ENCODE data around the gene LHB.
A peak's percentile ranks its signal among the peaks of the same experiment; 100 is the strongest.

The LHB gene

GRCh38 chr19:48991873-48992580, 24.9 kb downstream of the LHB start:
- peak overlapping the region; percentile 92 for H3K27ac ChIP-seq (ENCODE audit: low read length)
- H3K9ac ChIP-seq (ENCODE audit: low read length in 2 of 2) = peak overlapping the region; percentile 93 to 95
- H3K9me3 ChIP-seq (ENCODE audit: control insufficient read depth in 2 of 2, low read length in 2 of 2) = no peaks in the 10 kb centered on the region
- no peaks in the 10 kb centered on the region for H3K27me3 ChIP-seq (ENCODE audit: control insufficient read depth in 1 of 2, insufficient read depth in 2 of 2, low read length in 2 of 2)
- peaks cover 39% of the 10 kb centered on the region for H3K4me1 ChIP-seq (ENCODE audit: control insufficient read depth, insufficient read depth, low read length)
- peaks cover 1 to 14% of the 10 kb centered on the region in 2 donors for H3K36me3 ChIP-seq (ENCODE audit: control insufficient read depth in 2 of 2, insufficient read depth in 2 of 2, low read length in 2 of 2)
- peak overlapping the region; percentile 97 to 99 for H3K4me3 ChIP-seq (ENCODE audit: low read length in 2 of 2)

GRCh38 chr19:48991011-48991609, 25.8 kb downstream of the LHB start:
- Histone ChIP-seq H3K27me3 (ENCODE audit: control insufficient read depth in 1 of 2, insufficient read depth in 2 of 2, low read length in 2 of 2) (no peaks in the 10 kb centered on the region), H3K4me3 (ENCODE audit: low read length in 2 of 2) (peak overlapping the region in 1 of 2 donors; percentile 99), H3K9ac (ENCODE audit: low read length in 2 of 2) (peak overlapping the region; percentile 42 to 93), H3K36me3 (ENCODE audit: control insufficient read depth in 2 of 2, insufficient read depth in 2 of 2, low read length in 2 of 2) (peaks cover 8 to 16% of the 10 kb centered on the region in 2 donors), H3K4me1 (ENCODE audit: control insufficient read depth, insufficient read depth, low read length) (peaks cover 39% of the 10 kb centered on the region), H3K27ac (ENCODE audit: low read length) (peak overlapping the region; percentile 92), H3K9me3 (ENCODE audit: control insufficient read depth in 2 of 2, low read length in 2 of 2) (no peaks in the 10 kb centered on the region)

DNA sequence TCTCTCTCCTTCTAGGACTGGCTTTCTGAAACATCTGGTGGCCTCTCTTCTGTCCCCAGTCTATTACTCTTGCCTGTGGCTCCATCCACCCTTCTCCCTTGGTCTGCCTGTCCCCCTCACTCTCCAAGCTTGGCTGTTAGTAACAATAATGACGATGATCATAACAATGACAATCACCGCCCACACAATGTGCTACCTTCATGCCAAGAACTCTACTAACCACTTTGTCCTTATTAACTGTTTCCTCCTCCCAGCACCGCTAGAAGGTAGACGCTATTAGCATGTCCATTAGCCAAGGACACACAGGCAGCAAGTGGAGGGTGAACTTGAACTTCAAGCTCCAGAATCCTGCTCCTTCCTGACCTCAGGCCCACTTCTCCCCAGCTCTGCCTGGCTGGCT, 26.5 kb downstream of the LHB start:
- Histone ChIP-seq H3K27me3 (ENCODE audit: control insufficient read depth in 1 of 2, insufficient read depth in 2 of 2, low read length in 2 of 2) (no peaks in the 10 kb centered on the region), H3K36me3 (ENCODE audit: control insufficient read depth in 2 of 2, insufficient read depth in 2 of 2, low read length in 2 of 2) (peaks cover 15 to 24% of the 10 kb centered on the region in 2 donors), H3K27ac (ENCODE audit: low read length) (no peak overlapping the region), H3K4me1 (ENCODE audit: control insufficient read depth, insufficient read depth, low read length) (peaks cover 39% of the 10 kb centered on the region), H3K4me3 (ENCODE audit: low read length in 2 of 2) (no peak overlapping the region), H3K9me3 (ENCODE audit: control insufficient read depth in 2 of 2, low read length in 2 of 2) (no peaks in the 10 kb centered on the region), H3K9ac (ENCODE audit: low read length in 2 of 2) (peak overlapping the region in 1 of 2 donors; percentile 36)

DNA sequence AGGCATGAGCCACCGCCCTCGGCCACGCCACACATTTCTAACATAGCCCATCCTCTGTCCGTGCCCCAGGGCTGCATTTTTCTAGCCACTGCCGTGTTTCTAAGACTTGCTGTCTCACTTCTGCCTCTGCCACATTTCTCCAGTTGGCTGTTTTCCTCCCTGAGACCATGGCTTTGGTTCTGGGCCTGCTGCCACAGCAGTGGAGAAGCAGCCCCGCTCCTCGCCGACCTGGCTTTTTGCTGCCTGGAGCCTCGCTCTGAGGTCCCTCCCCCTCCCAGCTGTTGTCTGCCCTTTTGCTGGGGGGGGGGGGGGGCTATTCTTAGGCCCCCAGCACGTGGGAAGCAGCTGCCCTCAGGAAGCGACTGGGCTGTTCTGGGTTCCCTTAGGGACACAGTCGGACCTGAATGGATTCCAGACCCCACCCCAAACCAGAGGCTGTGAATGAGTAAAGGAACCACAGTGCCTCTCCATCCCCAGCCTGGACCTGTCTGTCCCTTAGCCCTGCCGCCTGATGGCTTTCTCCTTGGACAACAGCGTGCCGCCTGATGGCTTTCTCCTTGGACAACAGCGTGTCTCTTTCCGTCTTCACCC, 27.1 kb downstream of the LHB start:
- no peak overlapping the region for H3K9ac ChIP-seq (ENCODE audit: low read length in 2 of 2)
- H3K4me3 ChIP-seq (ENCODE audit: low read length in 2 of 2) = no peak overlapping the region
- H3K27me3 ChIP-seq (ENCODE audit: control insufficient read depth in 1 of 2, insufficient read depth in 2 of 2, low read length in 2 of 2) = no peaks in the 10 kb centered on the region
- H3K9me3 ChIP-seq (ENCODE audit: control insufficient read depth in 2 of 2, low read length in 2 of 2) = no peaks in the 10 kb centered on the region
- peaks cover 21 to 30% of the 10 kb centered on the region in 2 donors for H3K36me3 ChIP-seq (ENCODE audit: control insufficient read depth in 2 of 2, insufficient read depth in 2 of 2, low read length in 2 of 2)
- H3K4me1 ChIP-seq (ENCODE audit: control insufficient read depth, insufficient read depth, low read length) = peaks cover 36% of the 10 kb centered on the region
- H3K27ac ChIP-seq (ENCODE audit: low read length) = no peak overlapping the region

DNA sequence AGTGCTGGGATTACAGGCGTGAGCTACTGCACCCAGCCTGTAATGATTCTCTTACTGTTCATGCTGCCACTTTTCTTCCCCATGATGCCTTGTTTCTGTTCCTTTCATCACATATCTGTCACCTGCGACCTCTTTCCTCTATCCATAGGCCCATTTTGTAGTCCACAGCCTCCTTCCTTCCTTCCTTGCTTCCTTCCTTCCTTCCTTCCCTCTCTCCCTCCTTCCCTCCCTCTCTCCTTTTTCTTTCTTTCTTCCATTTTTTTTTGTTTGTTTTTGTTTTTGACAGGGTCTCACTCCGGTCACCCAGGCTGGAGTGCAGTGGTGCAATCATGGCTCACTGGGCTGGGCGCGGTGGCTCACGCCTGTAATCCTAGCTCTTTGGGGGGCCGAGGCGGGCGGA, 28.0 kb downstream of the LHB start:
- H3K9ac ChIP-seq (ENCODE audit: low read length in 2 of 2) = no peak overlapping the region
- no peaks in the 10 kb centered on the region for H3K27me3 ChIP-seq (ENCODE audit: control insufficient read depth in 1 of 2, insufficient read depth in 2 of 2, low read length in 2 of 2)
- H3K36me3 ChIP-seq (ENCODE audit: control insufficient read depth in 2 of 2, insufficient read depth in 2 of 2, low read length in 2 of 2) = peaks cover 24 to 33% of the 10 kb centered on the region in 2 donors

GRCh38 chr19:48988286-48988685, 28.6 kb downstream of the LHB start:
- no peak overlapping the region for H3K4me3 ChIP-seq (ENCODE audit: low read length in 2 of 2)
- H3K9me3 ChIP-seq (ENCODE audit: control insufficient read depth in 2 of 2, low read length in 2 of 2) = no peaks in the 10 kb centered on the region
- peaks cover 24 to 36% of the 10 kb centered on the region in 2 donors for H3K36me3 ChIP-seq (ENCODE audit: control insufficient read depth in 2 of 2, insufficient read depth in 2 of 2, low read length in 2 of 2)
- H3K27me3 ChIP-seq (ENCODE audit: control insufficient read depth in 1 of 2, insufficient read depth in 2 of 2, low read length in 2 of 2) = no peaks in the 10 kb centered on the region
- H3K9ac ChIP-seq (ENCODE audit: low read length in 2 of 2) = no peak overlapping the region
- H3K4me1 ChIP-seq (ENCODE audit: control insufficient read depth, insufficient read depth, low read length) = peaks cover 28% of the 10 kb centered on the region
- H3K27ac ChIP-seq (ENCODE audit: low read length) = no peak overlapping the region

More for the DNA sequence above, 28.0 kb downstream of the LHB start:
- H3K4me1 ChIP-seq (ENCODE audit: control insufficient read depth, insufficient read depth, low read length) = peaks cover 28% of the 10 kb centered on the region
- H3K27ac ChIP-seq (ENCODE audit: low read length) = no peak overlapping the region
- H3K9me3 ChIP-seq (ENCODE audit: control insufficient read depth in 2 of 2, low read length in 2 of 2) = no peaks in the 10 kb centered on the region
- no peak overlapping the region for H3K4me3 ChIP-seq (ENCODE audit: low read length in 2 of 2)

- Histone ChIP-seq H3K4me1 (ENCODE audit: control insufficient read depth, insufficient read depth, low read length) (peaks cover 24% of the 10 kb centered on the region), H3K4me3 (ENCODE audit: low read length in 2 of 2) (no peak overlapping the region), H3K36me3 (ENCODE audit: control insufficient read depth in 2 of 2, insufficient read depth in 2 of 2, low read length in 2 of 2) (peaks cover 24 to 44% of the 10 kb centered on the region in 2 donors), H3K27ac (ENCODE audit: low read length) (no peak overlapping the region), H3K9ac (ENCODE audit: low read length in 2 of 2) (no peak overlapping the region), H3K27me3 (ENCODE audit: control insufficient read depth in 1 of 2, insufficient read depth in 2 of 2, low read length in 2 of 2) (no peaks in the 10 kb centered on the region), H3K9me3 (ENCODE audit: control insufficient read depth in 2 of 2, low read length in 2 of 2) (no peaks in the 10 kb centered on the region)
These were observed 29.6 kb downstream of the LHB start for GRCh38 chr19:48987323-48987722.

DNA sequence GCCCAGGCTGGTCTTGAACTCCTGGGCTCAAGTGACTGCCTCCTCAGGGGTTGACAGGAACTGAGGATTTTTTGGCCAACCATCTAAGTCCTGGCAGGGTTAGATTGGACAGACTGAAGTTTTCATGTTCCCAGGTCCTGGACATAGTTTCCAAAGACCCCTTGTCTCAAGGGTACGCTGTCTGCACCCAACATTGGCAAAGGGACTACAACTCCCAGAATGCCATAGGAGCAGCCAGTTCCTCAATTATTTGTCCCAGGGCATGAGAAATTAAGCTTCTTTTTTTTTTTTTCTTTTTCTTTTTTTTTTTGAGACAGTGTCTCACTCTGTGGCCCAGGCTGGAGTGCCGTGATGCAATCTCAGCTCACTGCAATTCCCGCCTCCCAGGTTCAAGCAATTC, 30.7 kb downstream of the LHB start:
- Histone ChIP-seq H3K4me1 (ENCODE audit: control insufficient read depth, insufficient read depth, low read length) (peaks cover 13% of the 10 kb centered on the region), H3K9me3 (ENCODE audit: control insufficient read depth in 2 of 2, low read length in 2 of 2) (no peaks in the 10 kb centered on the region), H3K36me3 (ENCODE audit: control insufficient read depth in 2 of 2, insufficient read depth in 2 of 2, low read length in 2 of 2) (peaks cover 29 to 52% of the 10 kb centered on the region in 2 donors), H3K27me3 (ENCODE audit: control insufficient read depth in 1 of 2, insufficient read depth in 2 of 2, low read length in 2 of 2) (no peaks in the 10 kb centered on the region), H3K27ac (ENCODE audit: low read length) (no peak overlapping the region), H3K9ac (ENCODE audit: low read length in 2 of 2) (no peak overlapping the region), H3K4me3 (ENCODE audit: low read length in 2 of 2) (no peak overlapping the region)

GRCh38 chr19:48985711-48986110, 31.2 kb downstream of the LHB start:
- H3K4me1 ChIP-seq (ENCODE audit: control insufficient read depth, insufficient read depth, low read length) = peaks cover 8% of the 10 kb centered on the region
- H3K36me3 ChIP-seq (ENCODE audit: control insufficient read depth in 2 of 2, insufficient read depth in 2 of 2, low read length in 2 of 2) = peaks cover 29 to 52% of the 10 kb centered on the region in 2 donors
- H3K27me3 ChIP-seq (ENCODE audit: control insufficient read depth in 1 of 2, insufficient read depth in 2 of 2, low read length in 2 of 2) = no peaks in the 10 kb centered on the region
- no peak overlapping the region for H3K27ac ChIP-seq (ENCODE audit: low read length)
- no peaks in the 10 kb centered on the region for H3K9me3 ChIP-seq (ENCODE audit: control insufficient read depth in 2 of 2, low read length in 2 of 2)
- H3K4me3 ChIP-seq (ENCODE audit: low read length in 2 of 2) = no peak overlapping the region
- no peak overlapping the region for H3K9ac ChIP-seq (ENCODE audit: low read length in 2 of 2)

DNA sequence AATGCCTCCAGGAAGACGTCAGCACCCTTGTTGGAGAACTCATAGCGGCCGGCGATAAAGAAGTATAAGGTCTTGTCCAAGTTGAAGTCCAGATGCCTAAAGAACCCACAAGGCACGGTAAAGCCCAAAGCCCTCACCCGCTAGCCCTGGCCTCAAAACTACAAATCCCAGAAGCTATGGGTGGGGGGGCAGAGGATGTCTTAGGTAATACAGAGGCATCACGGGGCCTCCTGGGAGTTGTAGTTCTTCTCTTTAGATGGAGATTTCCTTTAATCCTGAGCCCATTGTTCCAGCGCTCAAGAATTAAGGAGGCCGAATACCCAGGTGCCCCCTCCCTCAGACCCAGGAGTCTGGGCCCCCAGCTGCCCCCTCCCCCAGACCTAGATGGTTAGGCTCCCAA, 34.6 kb downstream of the LHB start:
- H3K27me3 ChIP-seq (ENCODE audit: control insufficient read depth in 1 of 2, insufficient read depth in 2 of 2, low read length in 2 of 2) = no peaks in the 10 kb centered on the region
- H3K36me3 ChIP-seq (ENCODE audit: control insufficient read depth in 2 of 2, insufficient read depth in 2 of 2, low read length in 2 of 2) = peaks cover 32 to 47% of the 10 kb centered on the region in 2 donors
- H3K9me3 ChIP-seq (ENCODE audit: control insufficient read depth in 2 of 2, low read length in 2 of 2) = no peaks in the 10 kb centered on the region
- H3K4me3 ChIP-seq (ENCODE audit: low read length in 2 of 2) = no peak overlapping the region
- no peak overlapping the region for H3K27ac ChIP-seq (ENCODE audit: low read length)
- H3K9ac ChIP-seq (ENCODE audit: low read length in 2 of 2) = no peak overlapping the region
- peaks cover 13% of the 10 kb centered on the region for H3K4me1 ChIP-seq (ENCODE audit: control insufficient read depth, insufficient read depth, low read length)

DNA sequence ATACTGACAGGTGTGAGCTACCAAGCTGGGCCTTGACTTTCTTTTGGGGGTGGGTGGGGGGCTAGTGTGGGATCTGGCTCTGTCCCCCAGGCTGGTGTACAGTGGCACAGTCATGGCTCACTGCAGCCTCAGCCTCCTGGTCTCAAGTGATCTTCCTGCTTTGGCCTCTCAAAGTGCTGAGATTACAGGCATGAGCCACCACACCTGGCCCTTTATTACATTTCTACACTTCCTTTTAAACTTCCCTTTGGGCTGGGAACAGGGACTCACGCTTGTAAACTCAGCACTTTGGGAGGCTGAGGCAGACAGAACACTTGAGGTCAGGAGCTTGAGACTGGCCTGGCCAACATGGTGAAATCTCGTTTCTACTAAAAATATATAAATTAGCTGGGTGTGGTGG, 39.8 kb downstream of the LHB start:
- Histone ChIP-seq H3K4me1 (ENCODE audit: control insufficient read depth, insufficient read depth, low read length) (peaks cover 13% of the 10 kb centered on the region), H3K36me3 (ENCODE audit: control insufficient read depth in 2 of 2, insufficient read depth in 2 of 2, low read length in 2 of 2) (peaks cover 25 to 33% of the 10 kb centered on the region in 2 donors), H3K27ac (ENCODE audit: low read length) (no peak overlapping the region), H3K9ac (ENCODE audit: low read length in 2 of 2) (no peak overlapping the region), H3K4me3 (ENCODE audit: low read length in 2 of 2) (no peak overlapping the region), H3K27me3 (ENCODE audit: control insufficient read depth in 1 of 2, insufficient read depth in 2 of 2, low read length in 2 of 2) (no peaks in the 10 kb centered on the region), H3K9me3 (ENCODE audit: control insufficient read depth in 2 of 2, low read length in 2 of 2) (no peaks in the 10 kb centered on the region)

Measured in stomach smooth muscle (tissue), 2 donors.